ENCODE data around the gene FGFR2. TPM values are rescaled to one million over a fixed set of nuclear protein-coding genes. Genes with fewer than 3 reads are reported as not detected.

FGFR2 gene
- total RNA-seq, 6 experiments from 2014 or later = not detected

GRCh38 chr10:121553511-121554264 is 44.6 kb downstream of the FGFR2 start:
- no peak overlapping the region for H3K27ac Mint-ChIP-seq

DNA sequence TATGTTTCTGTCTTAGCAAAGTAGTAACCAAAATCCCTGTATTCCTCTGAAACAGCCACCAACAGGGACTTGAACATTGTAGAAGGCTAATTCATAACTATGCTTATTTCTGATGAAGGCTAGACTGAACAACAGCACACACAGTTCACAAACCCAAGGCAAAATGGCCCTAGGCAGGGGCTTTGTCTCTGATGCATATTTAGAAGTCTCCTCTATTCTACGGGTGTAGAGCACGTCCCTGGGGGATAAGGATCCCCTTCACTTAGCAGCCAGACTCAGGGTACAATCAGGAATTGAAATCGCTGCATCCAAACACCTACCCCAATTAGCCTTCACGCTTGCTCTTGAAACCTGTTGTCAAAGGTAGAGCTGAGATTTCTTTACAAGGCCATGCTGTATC is 45.5 kb downstream of the FGFR2 start:
- TF ChIP-seq, protein P1, sequence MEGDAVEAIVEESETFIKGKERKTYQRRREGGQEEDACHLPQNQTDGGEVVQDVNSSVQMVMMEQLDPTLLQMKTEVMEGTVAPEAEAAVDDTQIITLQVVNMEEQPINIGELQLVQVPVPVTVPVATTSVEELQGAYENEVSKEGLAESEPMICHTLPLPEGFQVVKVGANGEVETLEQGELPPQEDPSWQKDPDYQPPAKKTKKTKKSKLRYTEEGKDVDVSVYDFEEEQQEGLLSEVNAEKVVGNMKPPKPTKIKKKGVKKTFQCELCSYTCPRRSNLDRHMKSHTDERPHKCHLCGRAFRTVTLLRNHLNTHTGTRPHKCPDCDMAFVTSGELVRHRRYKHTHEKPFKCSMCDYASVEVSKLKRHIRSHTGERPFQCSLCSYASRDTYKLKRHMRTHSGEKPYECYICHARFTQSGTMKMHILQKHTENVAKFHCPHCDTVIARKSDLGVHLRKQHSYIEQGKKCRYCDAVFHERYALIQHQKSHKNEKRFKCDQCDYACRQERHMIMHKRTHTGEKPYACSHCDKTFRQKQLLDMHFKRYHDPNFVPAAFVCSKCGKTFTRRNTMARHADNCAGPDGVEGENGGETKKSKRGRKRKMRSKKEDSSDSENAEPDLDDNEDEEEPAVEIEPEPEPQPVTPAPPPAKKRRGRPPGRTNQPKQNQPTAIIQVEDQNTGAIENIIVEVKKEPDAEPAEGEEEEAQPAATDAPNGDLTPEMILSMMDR (IDR thresholded peaks at IDR 0.05) = no peak
- H3K27me3 Mint-ChIP-seq (ENCODE audit: insufficient read depth) = peaks cover 1% of the 10 kb centered on the region; the same call in 1 of the 2 replicates
- no peak overlapping the region for H3K27ac Mint-ChIP-seq
- H3K9me3 Mint-ChIP-seq = peaks cover 54% of the 10 kb centered on the region
- H3K4me1 Mint-ChIP-seq (ENCODE audit: low read depth) = no peaks in the 10 kb centered on the region
- H3K36me3 Mint-ChIP-seq (ENCODE audit: low read depth) = peaks cover 5% of the 10 kb centered on the region; the same call in 1 of the 2 replicates
- no peak for DNase-seq
- no peak overlapping the region for H3K4me3 Mint-ChIP-seq

More at GRCh38 chr10:121553511-121554264, 44.6 kb downstream of the FGFR2 start:
- peaks cover 5% of the 10 kb centered on the region; the same call in 1 of the 2 replicates for H3K36me3 Mint-ChIP-seq (ENCODE audit: low read depth)
- H3K4me1 Mint-ChIP-seq (ENCODE audit: low read depth) = no peaks in the 10 kb centered on the region
- H3K9me3 Mint-ChIP-seq = peaks cover 49% of the 10 kb centered on the region
- no peak for DNase-seq
- peaks cover 1% of the 10 kb centered on the region; the same call in 1 of the 2 replicates for H3K27me3 Mint-ChIP-seq (ENCODE audit: insufficient read depth)
- TF ChIP-seq, protein P1 (IDR thresholded peaks at IDR 0.05) = no peak
- no peak overlapping the region for H3K4me3 Mint-ChIP-seq

- TF ChIP-seq, protein P1 (IDR thresholded peaks at IDR 0.05) = no peak
- Mint-ChIP-seq H3K27ac (no peak overlapping the region), H3K27me3 (ENCODE audit: insufficient read depth) (no peaks in the 10 kb centered on the region), H3K9me3 (peaks cover 47% of the 10 kb centered on the region), H3K36me3 (ENCODE audit: low read depth) (peaks cover 5% of the 10 kb centered on the region; the same call in 1 of the 2 replicates), H3K4me1 (ENCODE audit: low read depth) (no peaks in the 10 kb centered on the region), H3K4me3 (no peak overlapping the region)
- no peak for DNase-seq
Observed at GRCh38 chr10:121551210-121551885, 46.9 kb downstream of the FGFR2 start.

DNA sequence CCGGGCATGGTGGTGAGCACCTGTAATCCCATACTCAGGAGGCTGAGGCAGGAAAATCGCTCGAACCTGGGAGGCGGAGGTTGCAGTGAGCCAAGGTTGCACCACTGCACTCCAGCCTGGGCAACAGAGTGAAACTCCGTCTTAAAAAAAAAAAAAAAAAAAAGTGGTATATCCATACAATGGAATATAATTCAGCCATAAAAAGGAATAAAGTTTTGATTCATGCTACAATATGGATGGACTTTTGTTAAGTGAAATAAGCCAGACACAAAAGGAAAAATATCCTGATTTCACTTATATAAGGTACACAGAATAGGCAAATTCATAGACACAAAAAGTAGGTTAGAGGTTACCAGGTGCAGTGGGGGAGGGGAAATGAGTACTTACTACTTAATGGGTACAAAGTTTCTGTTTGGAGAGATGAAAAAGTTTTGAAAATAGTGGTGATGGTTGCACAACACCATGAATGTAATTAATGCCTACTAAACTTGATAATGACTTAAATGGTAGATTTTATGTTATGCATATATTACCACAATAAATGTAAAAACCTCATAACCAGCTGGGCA is 53.9 kb downstream of the FGFR2 start:
- Mint-ChIP-seq H3K27ac (no peak overlapping the region), H3K4me3 (no peak overlapping the region), H3K36me3 (ENCODE audit: low read depth) (no peaks in the 10 kb centered on the region), H3K4me1 (ENCODE audit: low read depth) (no peaks in the 10 kb centered on the region), H3K27me3 (ENCODE audit: insufficient read depth) (no peaks in the 10 kb centered on the region), H3K9me3 (peaks cover 47% of the 10 kb centered on the region)
- no peak for DNase-seq
- TF ChIP-seq, protein P1 (IDR thresholded peaks at IDR 0.05) = no peak

DNA sequence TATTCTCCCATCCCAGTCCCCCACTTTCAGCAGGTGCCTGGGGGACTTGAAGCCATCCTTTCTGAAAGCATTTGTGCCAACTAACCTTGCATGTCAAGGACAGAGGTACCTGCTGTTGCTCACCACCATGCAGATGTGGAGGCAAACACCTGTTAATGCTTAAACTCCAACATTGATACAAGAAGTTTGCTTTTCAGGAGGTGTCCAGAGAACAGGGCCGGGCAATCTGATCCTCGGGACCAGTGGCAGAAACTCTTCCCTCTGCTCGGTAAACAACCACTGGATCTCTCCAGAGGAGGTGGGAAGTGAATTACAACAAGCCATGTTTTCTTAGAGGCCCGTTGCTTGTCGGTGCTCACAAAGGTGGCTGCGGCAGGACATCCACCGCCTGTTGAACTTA is 54.7 kb downstream of the FGFR2 start:
- Mint-ChIP-seq H3K27me3 (ENCODE audit: insufficient read depth) (no peaks in the 10 kb centered on the region), H3K9me3 (peaks cover 45% of the 10 kb centered on the region), H3K27ac (no peak overlapping the region), H3K4me1 (ENCODE audit: low read depth) (no peaks in the 10 kb centered on the region), H3K4me3 (no peak overlapping the region), H3K36me3 (ENCODE audit: low read depth) (no peaks in the 10 kb centered on the region)
- TF ChIP-seq, protein P1 (IDR thresholded peaks at IDR 0.05) = no peak
- DNase-seq = no peak
